Fibroblast of mammary gland (primary cell): Measurements from ENCODE around the gene ANKRD55.
A peak's percentile ranks its signal among the peaks of the same experiment; 100 is the strongest.
"Not testable (repeated sequence)": the region's sequence is repeated elsewhere in the genome, so short reads cannot be mapped to it uniquely, and the experiment has no call there.

Source experiments
- DNase-seq: peaks from one replicate; pipeline ENCODE4 v3.0.0-alpha.2; 2010; ENCODE audit warnings: low read depth
- H3K4me3 ChIP-seq: 2 replicates; pipeline ENCODE4 v1.5.1; 2011; ENCODE audit warnings: low read depth, mild to moderate bottlenecking, low read length, moderate library complexity; ENCODE audit not compliant: control insufficient read depth
- TF ChIP-seq, protein P1 (sequence below): conservative IDR thresholded peaks from 2 replicates; pipeline ENCODE4 v1.5.1; 2011; ENCODE audit warnings: low read depth, low read length, inconsistent platforms; ENCODE audit not compliant: control insufficient read depth, insufficient read depth

ANKRD55 gene

DNA sequence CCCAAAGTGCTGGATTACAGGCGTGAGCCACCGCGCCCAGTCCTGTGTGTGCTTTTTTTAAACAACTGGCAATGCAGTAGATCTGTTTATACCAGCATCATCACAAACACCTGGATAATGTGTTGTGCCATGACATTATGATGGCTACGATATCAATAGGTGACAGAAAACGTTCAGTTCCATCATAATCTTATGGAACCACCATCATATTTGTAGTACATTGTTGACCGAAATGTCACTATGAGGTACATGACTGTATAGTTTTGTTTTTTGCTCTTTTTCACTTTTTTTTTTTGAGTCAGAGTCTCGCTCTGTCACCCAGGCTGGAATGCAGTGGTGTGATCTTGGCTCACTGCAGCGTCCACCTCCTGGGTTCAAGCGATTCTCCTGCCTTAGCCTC, 24.4 kb downstream of the ANKRD55 start:
- H3K4me3 ChIP-seq: no peak overlapping the region
- TF ChIP-seq, protein P1, sequence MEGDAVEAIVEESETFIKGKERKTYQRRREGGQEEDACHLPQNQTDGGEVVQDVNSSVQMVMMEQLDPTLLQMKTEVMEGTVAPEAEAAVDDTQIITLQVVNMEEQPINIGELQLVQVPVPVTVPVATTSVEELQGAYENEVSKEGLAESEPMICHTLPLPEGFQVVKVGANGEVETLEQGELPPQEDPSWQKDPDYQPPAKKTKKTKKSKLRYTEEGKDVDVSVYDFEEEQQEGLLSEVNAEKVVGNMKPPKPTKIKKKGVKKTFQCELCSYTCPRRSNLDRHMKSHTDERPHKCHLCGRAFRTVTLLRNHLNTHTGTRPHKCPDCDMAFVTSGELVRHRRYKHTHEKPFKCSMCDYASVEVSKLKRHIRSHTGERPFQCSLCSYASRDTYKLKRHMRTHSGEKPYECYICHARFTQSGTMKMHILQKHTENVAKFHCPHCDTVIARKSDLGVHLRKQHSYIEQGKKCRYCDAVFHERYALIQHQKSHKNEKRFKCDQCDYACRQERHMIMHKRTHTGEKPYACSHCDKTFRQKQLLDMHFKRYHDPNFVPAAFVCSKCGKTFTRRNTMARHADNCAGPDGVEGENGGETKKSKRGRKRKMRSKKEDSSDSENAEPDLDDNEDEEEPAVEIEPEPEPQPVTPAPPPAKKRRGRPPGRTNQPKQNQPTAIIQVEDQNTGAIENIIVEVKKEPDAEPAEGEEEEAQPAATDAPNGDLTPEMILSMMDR: no peak
- no peak for DNase-seq

DNA sequence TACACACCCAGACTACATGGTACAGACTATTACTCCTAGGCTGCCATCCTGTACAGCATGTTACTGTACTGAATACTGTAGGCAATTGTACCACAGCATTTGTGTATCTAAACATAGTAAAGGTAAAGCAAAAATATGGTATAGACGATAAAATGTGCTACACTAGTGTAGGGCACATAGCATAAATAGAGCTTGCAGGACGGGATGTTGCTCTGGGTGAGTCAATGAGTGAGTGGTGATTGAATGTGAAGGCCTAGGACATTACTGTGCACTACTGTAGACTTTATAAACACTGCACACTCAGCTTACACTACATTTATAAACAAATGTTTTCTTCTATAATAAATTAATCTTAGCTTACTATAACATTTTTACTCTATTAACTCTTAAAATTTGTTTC, 25.6 kb downstream of the ANKRD55 start:
- DNase-seq: peak; percentile 57
- TF ChIP-seq, protein P1: no peak
- no peak overlapping the region for H3K4me3 ChIP-seq

DNA sequence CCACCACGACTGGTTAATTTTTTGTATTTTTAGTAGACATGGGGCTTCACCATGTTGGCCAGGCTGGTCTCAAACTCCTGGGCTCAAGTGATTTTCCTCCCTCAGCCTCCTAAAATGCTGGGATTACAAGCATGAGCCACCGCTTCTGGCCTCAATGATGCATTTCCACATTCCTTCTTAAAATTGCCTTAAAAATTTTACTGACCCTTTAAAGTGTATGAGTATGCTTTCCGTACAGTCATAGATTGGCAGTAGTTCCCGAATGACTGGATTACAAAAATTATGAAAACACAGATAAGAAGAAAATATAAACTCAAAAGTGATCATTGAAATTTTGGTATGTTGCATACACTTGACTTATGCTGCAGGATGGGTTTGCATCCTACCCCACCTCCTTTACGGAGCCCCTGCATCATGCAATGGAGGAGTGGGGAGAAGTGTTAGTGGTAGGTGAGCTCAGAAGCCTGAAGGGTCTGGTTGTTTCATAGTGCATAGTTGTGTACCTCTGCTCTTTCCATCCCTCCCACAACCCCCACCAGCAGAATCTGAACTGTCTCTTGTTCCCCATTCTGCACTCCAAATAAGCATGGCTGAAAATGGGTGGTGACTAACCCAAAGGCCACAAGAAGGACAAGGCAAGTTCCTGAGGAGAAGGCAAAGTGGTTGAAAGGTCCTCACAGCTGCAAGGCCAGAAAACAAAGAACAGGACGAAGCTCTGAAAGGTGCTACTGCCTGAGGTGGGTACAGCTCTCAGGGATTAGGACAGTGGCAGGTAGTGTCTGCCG, 26.8 kb downstream of the ANKRD55 start:
- DNase-seq: peak; percentile 80
- no peak overlapping the region for H3K4me3 ChIP-seq
- TF ChIP-seq, protein P1: no peak

DNA sequence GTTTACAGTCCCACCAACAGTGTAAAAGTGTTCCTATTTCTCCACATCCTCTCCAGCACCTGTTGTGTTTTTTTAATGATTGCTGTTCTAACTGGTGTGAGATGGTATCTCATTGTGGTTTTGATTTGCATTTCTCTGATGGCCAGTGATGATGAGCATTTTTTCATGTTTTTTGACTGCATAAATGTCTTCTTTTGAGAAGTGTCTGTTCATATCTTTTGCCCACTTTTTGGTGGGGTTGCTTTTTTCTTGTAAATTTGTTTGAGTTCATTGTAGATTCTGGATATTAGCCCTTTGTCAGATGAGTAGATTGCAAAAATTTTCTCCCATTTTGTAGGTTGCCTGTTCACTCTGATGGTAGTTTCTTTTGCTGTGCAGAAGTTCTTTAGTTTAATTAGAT, 29.2 kb downstream of the ANKRD55 start:
- not testable (repeated sequence) for DNase-seq

DNA sequence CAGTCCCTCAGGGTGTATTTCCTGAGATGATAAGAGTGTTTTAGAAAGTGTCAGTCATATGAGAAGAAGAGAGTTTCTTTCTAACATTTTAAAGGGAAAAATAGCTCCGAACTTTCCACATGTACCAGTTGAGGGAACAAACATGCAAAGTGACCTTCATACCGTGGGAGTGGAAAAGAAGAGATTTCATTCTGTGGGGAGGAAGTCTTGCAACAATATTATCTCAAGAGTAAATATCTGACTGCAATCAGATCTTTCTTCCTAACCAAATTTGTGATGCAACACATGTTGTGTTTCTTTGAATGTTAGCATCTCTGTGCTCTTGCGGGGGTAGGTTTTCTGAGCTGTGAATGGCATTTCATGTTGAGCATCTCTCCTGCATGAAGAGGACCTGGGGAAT, 30.6 kb downstream of the ANKRD55 start:
- TF ChIP-seq, protein P1: no peak
- no peak for DNase-seq
- no peak overlapping the region for H3K4me3 ChIP-seq

More for the DNA sequence above, 29.2 kb downstream of the ANKRD55 start:
- H3K4me3 ChIP-seq: not testable (repeated sequence)

DNA sequence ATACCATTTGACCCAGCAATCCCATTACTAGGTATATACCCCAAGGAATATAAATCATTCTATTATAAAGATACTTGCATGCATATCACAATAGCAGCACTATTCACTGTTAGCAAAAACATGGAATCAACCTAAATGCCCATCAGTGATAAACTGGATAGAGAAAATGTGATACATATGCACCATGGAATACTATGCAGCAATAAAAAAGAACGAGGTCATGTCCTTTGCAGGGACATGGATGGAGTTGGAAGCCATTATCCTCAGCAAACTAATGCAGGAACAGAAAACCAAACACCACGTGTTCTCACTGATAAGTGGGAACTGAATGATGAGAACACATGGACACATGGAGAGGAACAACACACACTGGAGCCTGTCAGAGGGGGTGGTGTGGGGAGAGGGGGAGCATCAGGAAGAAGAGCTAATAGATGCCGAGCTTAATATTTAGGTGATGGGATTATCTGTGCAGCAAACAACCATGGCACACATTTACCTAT, 31.3 kb downstream of the ANKRD55 start:
- not testable (repeated sequence) for DNase-seq, H3K4me3 ChIP-seq

DNA sequence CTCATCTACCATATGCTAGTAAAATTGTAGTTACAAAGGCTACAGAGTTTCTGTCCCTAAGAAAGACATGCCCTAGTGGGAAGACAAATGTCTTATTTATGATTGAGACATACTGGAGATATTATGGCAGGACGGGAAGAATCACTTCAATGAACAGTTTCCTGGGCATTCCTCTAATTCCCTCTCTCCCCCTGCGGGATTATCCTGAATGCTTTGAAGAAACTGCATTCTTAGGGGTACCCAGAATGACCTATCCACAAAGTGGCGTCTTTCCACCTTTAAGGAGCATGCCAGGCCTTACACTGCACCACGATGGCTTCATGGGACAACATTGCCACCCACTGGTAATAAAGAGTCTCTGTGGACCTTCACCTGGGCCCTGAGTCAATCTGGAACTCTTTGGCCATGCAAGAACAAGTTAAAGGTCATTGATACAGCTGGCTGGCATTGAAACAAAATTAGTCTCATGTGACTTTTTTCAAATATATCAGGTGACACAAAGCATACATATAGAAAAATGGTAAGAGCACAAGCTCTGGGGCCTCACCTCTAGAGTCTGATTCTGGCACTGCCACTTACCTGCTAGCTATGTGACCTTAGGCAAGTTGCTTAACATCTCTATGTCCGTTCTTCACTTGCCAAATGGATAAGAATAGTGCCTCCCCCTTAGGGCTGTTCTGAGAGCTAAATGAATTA, 32.0 kb downstream of the ANKRD55 start:
- peak; percentile 79 for DNase-seq
- TF ChIP-seq, protein P1: peak; percentile 79
- H3K4me3 ChIP-seq: no peak overlapping the region
